Putamen (tissue), 1 donor: ENCODE measurements around the gene ZCCHC2.

Experiments
- DNase-seq: peaks from one replicate; pipeline ENCODE4 v3.0.0-alpha.2; 2016; ENCODE audit warnings: low spot score

Gene ZCCHC2

GRCh38 chr18:62522504-62523254 is at the start of gene ZCCHC2:
TSS of gene ZCCHC2 (plus strand) at chr18:62523025. CDS start at chr18:62523425, 400 bp downstream.
- peak; percentile 98 for DNase-seq

- no peak for DNase-seq
Measured at GRCh38 chr18:62479574-62479973, 43.3 kb upstream of the ZCCHC2 start.

GRCh38 chr18:62480927-62481326 is 41.9 kb upstream of the ZCCHC2 start:
- no peak for DNase-seq

- DNase-seq = no peak
Measured at GRCh38 chr18:62484941-62485340, 37.9 kb upstream of the ZCCHC2 start.

GRCh38 chr18:62485684-62486083 is 37.1 kb upstream of the ZCCHC2 start:
- peak; percentile 38 for DNase-seq

GRCh38 chr18:62486290-62486964 is 36.4 kb upstream of the ZCCHC2 start:
- DNase-seq = no peak

GRCh38 chr18:62487161-62487560 is 35.7 kb upstream of the ZCCHC2 start:
- DNase-seq = no peak

- DNase-seq = no peak
Measured at GRCh38 chr18:62490967-62491695, 31.7 kb upstream of the ZCCHC2 start.

GRCh38 chr18:62493033-62493862 is 29.6 kb upstream of the ZCCHC2 start:
- DNase-seq = no peak

GRCh38 chr18:62494764-62495163 is 28.1 kb upstream of the ZCCHC2 start:
- no peak for DNase-seq

GRCh38 chr18:62496262-62496661 is 26.6 kb upstream of the ZCCHC2 start:
- DNase-seq = no peak

GRCh38 chr18:62497190-62497772 is 25.5 kb upstream of the ZCCHC2 start:
- DNase-seq = no peak

GRCh38 chr18:62498616-62499262 is 24.1 kb upstream of the ZCCHC2 start:
- no peak for DNase-seq

GRCh38 chr18:62499263-62499650 is 23.6 kb upstream of the ZCCHC2 start:
- no peak for DNase-seq

- no peak for DNase-seq
Measured at GRCh38 chr18:62500174-62500573, 22.7 kb upstream of the ZCCHC2 start.

- no peak for DNase-seq
Measured at GRCh38 chr18:62500966-62501591, 21.7 kb upstream of the ZCCHC2 start.

GRCh38 chr18:62505669-62506494 is 16.9 kb upstream of the ZCCHC2 start:
- DNase-seq = no peak

GRCh38 chr18:62506495-62507143 is 16.2 kb upstream of the ZCCHC2 start:
- no peak for DNase-seq

GRCh38 chr18:62509779-62510178 is 13.0 kb upstream of the ZCCHC2 start:
- no peak for DNase-seq
